HG03280 (cell line): Measurements from ENCODE around the gene EXOSC5.
"Not testable (repeated sequence)": the region's sequence is repeated elsewhere in the genome, so short reads cannot be mapped to it uniquely, and the experiment has no call there.

Experiments used
- ATAC-seq: cut with Tn5 transposase; IDR thresholded peaks from one replicate; pipeline ENCODE4 v1.9.1; 2021; ENCODE audit warnings: mild to moderate bottlenecking, moderate library complexity; ENCODE audit not compliant: unreplicated experiment

EXOSC5 gene

DNA sequence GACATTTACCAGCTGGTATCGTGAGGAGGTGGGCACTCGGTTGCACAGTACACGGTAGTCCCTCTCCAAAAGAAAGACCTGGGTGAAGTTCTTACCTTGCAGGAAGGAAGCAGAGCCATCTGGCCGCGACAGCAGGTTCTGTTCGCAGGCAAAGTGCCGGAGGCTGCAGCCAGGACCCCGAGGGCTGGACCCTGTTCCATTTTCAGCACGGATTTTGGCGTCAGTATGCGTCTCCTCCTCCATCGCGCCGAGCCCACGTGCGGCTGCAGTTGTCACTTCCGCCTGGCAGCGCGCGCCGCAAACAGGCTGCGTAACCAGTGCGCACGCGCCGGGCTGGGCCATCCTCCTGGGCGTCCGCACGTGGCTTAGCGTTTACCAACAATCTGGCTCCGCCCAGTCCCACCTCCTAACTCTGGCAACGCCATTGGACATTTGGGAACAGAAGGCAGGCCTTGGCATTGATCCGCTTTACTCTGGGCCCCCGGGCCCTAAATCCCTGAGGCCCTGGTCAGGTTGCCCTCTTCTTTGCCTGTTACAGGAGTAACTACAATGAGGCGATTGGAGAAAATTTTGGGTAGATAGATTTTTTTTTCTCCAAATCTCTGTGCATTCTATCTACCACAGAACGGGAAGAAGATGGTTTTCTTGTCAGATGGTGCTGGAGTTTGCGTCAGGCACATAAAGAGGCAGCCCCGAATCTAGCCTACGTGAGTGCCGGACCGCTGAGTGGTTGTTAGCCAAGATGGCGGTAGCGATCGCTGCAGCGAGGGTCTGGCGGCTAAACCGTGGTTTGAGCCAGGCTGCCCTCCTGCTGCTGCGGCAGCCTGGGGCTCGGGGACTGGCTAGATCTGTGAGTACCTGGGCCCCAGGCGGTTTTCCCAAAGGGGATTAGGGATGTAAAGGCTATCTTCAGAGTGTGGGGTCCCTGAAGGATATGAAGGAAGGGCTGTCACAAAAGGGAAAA, at the start of gene EXOSC5, which contains the start of gene BCKDHA:
TSS of gene EXOSC5 (minus strand) at position 274 of the 964 bp plus-strand sequence. CDS start at position 243, 31 bp downstream.
TSS of gene BCKDHA (plus strand) at position 733 of the 964 bp plus-strand sequence. CDS start at position 743, 10 bp downstream.
- ATAC-seq = peak; percentile 95

DNA sequence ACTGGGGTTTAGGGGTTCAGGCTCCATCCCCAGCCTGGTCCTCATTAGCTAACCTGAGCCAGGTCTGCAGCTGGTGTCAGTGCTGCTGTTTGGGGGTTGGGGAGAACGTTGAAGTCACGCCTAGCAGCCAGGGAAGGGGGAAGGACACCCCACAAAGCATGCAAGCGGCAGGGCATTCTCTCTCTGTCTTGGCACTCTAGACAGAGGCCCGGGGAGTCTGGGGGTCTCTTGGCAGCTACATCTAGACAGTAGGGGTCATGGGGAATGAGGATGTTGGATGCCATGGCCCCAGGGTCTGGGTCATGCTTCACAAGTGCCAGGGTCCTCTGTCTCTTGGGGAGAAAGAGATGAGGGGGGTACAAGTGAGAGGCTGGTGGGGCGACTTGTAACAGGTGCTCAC, 48.4 kb upstream of the EXOSC5 start:
- ATAC-seq = no peak

DNA sequence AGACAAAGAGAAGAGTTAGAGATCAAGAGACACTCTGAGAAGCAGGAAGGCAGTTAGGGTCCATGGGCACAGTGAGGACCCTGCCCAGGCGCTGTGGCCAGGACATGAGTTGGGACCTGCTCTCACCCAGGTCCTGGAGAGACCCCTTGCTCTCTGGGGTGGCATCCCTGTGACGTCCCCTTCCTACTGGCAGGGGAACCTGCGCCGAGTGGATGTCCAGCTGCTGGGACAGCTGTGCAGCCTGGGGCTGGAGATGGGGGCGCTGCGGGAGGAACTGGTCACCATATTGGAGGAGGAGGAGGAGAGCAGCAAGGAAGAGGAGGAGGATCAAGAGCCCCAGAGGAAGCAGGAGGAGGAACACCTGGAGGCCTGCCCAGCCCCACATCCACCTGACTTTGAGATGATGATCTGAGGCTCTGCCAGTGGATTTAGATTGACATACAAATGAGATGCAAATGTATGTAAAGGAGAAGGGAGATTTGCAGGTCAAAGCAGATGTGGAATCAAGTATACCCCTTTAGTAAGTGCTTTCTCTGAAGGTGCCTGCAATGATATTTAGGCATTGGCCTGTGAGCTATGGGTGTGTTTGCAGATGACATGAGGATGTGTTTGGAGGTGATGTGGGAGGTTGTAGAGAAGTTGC, 46.8 kb upstream of the EXOSC5 start:
- ATAC-seq = no peak

DNA sequence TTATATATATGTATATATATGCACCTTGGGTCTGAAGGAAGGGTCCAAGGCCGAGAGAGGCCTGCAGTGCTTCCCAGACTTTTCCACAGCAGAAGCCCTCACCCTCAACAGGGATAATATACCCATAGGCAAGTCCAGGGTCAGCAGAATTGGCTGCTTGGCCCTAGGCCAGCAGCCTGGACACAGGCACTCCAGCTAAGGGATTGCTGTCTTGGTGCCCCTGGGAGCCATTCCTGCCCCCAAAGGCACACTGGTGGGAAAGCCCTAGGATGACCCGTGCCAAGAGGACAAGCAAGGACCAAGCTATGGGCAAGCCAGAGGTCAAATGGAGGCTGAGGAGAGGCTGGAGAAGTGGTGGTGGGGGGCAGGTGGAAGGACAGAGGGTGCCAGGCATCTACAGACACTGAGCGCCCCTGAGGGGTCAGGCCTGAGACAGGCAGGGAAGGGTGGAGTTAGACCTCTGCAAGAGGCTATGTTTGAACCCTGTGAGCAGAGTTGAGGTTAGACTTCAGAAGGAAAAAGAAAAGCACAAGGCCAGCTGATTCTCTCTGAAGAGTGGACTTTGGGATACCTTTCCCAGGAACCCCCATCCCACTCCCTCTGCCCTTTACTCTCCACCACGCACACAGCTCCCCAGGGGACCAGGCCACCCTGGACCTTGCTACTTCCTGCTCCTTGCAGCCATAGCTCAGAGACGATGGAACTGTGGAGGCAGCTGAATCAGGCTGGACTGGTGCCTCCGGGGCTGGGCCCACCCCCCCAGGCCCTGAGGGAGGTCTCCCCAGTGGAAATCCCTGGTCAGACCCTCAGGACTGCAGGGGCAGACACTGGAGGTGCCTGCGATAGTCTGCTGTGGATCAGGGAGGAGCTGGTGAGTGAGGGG, 45.6 kb upstream of the EXOSC5 start, which contains the start of gene ERICH4:
TSS of gene ERICH4 (plus strand) at position 684 of the 883 bp plus-strand sequence. CDS start at position 698, 14 bp downstream.
- no peak for ATAC-seq

DNA sequence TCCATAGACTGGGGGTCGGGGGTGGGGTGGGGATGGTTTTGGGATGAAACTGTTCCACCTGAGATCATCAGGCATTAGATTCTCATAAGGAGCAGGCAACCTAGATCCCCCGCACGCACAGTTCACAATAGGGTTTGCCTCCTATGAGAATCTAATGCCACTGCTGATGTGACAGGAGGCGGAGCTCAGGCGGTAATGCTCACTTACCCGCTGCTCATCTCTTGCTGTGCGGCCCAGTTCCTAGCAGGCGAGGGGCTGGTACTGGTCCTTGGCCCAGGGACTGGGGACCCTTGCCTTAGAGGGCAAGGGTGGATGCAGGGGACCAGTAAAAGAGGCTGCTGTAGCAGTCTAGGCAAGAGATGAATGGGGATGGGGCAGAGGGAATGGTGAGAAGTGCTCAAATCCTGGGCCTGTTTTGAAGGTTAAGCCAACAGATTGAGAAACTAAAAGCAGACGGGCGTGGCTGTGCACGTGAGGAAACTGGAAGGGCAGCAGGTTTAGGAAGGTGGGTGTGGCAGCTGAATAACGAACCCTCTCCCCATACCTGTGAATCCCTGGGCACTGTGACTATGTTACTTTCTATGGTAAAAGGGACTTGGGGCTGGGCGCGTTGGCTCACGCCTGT, 44.3 kb upstream of the EXOSC5 start:
- no peak for ATAC-seq

DNA sequence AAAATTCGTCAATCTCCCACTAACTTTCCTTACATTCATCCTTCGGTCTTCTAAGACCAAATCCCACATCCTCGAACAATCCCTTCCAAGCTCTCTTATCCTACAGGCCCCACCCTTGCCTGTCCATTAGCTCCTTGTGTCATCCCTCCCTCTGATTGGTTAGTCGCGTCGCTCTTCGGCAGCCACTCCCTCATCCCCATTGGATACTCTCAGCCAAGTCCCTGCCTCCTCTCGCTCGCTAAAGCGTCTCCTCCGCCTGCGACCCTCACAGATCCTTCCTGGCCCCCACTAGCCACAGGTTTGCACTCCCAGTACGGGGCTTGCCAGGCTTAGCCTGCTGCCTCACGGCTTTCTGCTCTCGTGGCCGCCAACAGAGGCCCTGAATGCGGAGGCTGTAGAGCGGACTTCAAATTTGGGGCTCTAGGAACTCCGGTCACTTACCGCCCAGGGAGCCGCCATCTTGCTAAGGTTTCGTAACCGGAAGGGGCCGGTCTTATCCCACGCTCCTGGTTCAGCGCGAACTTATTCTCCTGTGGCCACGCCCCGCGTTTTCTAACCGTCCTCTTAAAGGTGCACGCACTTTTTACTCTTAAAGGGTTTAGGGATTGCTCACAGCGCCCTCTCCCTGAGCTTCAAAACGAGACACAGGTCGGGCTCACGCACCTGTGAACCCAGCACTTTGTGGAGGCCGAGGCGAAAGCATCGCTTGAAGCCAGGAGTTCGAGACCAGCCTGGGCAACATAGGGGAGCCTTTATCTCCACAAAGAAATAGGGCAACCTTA, 42.5 kb upstream of the EXOSC5 start, which contains the start of gene DMAC2:
TSS of gene DMAC2 (minus strand) at position 472 of the 782 bp plus-strand sequence. CDS start at position 459, 13 bp downstream.
- ATAC-seq = peak; percentile 86

DNA sequence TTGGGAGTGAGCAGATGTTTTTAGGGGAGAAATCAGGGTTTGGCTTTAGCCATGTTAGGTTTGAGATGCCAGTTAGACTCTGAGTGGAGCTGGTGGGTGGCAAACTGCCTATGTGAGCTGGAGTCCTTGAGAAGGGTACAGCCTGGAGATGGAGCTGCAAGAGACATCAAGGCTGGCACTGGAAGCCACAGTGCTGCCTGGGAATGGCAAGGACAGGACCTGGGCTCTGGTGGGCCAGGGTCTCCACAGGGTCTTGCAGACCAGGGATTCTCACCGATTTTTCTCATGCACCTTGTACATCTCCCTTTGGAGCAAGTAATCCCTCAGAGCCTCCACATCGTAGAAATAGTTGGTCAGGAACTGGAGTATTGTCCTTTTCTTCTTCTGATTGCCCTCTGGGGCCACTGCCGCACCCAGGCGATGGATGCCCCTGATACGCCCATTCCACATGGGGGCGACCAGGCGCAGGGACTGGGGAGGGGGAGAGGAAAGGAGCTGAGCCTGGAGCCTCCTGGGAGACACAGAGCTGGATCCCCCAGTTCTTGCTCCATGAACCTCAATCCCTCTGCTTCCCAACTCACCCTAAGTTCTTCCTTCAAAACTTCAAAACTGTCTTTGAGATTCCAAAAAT, 40.9 kb upstream of the EXOSC5 start:
- no peak for ATAC-seq

DNA sequence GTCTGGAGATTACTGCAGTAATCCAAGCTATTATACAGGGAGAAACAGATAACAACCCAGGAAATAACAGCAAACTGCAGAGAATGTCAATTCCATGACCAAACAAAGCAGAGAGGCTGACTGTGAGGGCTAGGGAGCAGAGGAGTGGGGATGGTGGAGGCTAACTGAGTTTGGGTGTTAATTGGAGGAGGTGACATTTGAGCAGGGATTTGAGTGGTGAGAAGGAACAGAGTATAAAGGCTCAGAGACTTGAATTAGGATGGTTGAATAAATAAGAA, 39.5 kb upstream of the EXOSC5 start:
- no peak for ATAC-seq

DNA sequence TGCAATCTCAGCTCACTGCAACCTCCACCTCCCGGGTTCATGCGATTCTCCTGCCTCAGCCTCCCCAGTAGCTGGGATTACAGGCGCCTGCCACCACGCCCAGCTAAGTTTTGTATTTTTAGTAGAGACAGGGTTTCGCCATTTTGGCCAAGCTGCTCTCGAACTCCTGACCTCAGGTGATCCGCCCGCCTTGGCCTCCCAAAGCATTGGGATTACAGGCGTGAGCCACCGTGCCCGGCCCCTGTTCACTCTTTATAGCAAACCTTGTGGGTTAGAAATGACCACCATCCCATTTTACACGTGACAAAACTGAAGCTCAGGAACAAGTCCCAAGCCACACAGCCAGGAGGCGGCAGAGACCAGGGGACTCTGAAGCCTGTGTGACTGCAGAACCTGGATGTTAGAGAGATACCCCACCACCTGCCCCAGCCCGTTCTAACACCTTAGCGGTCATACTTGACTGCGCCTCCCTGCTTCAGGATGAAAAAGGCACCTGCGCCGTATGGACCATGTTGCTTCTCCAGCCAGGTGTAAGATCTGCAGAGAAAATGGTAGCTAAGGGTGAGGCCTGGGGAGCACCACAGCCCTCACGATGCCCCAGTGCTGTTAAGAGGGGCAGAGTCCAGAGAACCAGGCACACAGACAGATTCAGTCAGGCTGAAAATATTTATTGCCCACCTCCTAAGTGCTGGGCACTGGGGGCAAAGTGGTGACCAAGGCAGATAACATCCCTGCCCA, 38.9 kb upstream of the EXOSC5 start:
- ATAC-seq = no peak

DNA sequence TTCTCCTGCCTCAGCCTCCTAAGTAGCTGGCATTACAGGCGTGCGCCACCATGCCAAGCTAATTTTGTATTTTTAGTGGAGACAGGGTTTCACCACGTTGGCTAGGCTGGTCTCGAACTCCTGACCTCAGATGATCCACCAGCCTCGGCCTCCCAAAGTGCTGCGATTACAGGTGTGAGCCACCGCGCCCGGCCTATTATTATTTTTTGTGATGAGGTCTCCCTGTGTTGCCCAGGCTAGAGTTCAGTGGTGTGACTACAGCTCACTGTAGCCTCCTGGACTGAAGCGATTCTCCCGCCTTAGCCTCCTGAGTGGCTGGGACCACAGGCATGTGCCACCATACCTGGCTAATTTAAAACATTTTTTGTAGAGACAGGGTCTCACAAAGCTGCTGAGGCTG, 38.2 kb upstream of the EXOSC5 start:
- not testable (repeated sequence) for ATAC-seq

DNA sequence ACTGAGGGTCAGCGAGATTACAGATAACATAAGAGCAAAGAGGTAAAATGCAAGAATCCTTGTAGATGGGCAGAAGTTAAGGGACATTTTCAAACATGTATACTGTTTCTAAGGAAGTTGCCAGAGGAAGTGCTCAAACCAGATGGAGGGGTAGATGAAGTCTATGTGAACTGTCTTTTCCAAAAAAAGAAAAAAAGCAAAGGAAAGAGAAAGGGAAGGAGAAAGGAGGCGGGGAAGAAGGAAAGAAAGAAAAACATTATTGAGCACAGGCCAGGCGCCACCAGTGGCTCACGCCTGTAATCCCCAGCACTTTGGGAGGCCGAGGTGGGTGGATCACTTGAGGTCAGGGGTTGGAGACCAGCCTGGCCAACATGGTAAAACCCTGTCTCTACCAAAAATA, 37.3 kb upstream of the EXOSC5 start:
- ATAC-seq = no peak

DNA sequence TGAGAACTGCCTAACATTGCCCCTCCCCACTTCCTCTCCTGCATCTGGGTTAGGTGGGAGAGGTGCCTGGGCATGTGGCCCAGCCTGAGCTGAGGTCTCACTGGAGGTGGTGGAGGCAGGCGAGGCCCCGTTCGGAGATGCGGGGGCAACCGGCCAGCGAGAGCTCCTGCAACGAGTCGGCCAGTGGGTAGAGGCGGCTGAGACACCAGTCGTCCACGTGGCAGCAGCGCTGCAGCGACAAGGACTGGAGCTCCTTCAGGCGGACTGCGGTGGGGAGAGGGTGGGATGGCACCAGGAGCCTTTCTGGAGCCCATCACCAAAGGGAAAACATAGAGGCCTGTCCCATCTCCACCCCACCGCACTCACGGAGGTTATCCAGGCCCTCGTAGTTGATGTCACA, 36.0 kb upstream of the EXOSC5 start:
- no peak for ATAC-seq

DNA sequence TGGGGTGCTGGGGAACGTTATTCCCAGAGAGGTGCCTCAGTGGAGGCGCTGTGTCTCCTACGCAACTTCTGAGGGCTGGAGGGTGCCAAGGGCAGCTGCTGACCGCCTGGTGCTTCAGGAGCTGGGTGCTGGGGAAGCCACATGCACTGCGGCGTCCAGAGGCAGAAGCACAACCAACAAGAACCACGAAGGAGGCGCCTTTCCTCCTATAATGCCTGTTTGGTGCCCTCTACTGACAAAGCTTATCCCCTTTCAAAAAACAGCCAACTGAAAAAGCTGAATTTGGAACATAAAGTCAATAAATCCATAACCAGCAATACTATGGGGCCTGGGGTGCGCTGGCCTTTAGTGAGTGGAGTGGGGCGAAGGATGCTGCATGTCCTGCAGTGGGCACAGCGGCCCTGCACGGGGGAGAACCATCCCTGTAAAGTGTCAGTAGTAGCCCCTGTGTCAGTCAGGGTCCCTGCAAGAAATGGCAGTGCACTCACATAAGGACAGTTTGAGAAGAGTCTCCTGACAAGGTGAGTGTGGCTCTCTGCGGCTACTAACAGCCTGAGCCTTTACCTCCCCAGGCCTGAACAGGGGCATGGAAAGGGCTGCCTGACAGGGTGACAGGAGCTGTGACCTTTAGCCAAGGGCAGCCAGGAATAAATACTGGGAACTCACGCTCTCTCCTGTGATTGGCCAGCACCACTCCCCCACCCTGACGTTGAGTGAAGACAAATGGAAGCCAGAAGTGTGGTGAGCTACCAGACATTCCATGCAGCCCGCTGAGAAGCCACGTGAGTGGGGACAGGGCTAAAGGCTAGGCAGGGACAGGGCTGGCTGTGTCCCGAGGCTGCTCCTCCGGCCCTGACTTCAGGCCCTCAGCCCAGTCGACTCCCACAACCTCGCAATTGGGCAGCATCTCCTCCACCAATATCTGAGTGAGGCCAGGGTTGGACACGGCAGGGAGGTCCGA, 34.5 kb upstream of the EXOSC5 start:
- ATAC-seq = no peak

DNA sequence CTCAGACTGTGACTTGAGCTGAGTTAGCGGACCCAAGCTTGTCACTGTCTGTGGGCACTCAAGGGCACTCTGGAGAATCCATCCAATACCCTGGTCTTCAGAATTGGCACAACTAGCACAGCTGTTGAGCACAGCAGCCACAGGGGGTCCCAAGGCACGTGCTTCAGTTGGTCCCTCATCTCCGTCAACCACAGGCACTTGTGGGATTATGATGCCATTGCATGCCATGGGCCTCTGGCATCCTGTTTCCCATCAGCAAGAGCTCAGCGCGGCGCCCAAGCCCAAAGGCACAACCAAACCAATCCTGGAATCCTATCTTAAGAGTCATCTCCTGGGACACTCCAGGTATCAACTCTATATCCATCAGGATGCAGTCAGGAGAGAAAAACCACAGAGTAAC, 33.8 kb upstream of the EXOSC5 start:
- no peak for ATAC-seq

DNA sequence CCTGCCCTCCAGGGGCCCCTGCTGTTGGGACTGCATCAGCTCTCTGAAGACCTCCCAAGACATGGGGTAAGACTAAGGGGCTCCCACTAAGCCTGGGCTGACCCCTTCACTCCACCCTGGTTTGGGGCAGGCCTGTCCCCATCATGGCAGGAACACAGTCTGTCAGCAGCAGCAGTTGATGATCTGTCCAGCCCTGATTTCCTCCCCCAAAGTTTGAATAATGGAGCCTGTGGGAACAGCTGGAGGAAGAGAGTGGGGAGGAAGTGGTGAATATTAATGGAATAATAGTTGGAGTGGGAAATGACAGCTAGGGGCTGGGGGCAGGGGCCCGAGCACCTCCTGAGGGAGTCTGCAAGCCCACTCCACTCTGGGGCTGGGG, 31.3 kb upstream of the EXOSC5 start:
- ATAC-seq = no peak

DNA sequence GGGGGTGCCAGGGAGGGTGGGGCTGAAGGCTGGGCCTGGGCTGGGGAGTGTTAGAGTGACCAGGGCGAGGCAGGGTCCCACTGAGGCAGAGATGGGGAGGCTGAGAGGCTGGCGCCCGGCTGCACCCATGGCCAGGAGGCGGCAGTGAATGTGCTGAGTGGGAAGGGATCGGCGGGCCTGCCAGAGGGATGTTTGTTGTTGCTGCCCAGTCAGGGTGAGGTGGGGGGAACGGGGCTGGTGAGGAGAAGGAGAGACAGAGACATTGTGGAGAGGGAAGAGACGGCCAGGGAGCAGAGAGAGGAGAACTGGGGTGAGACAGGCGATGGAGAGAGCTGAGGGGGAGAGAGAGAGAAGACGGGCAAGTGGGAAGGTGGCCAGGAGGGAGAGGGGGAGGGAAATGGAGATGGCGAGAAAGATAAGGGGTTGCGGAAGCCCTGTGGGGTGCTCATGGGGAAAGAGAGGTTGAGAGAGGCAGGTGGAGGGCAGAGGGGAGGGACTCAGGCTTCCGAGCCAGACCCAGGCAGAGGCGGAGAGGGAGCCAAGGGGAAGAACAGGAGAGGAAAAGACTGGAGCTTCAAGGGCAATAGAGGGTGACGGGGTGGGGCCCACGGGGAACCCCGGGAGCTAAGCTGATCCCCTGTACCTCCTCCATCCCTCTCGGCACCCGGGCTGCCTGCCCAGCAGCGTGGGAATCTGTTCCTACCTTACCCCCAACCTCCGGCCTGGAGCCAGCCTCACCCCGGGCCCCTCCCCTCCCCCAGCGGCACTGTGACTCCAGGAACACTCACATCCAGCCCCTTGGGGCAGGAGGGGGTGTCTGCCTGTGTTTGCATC, 30.7 kb upstream of the EXOSC5 start:
- no peak for ATAC-seq
